Fibroblast of skin of back (primary cell): ENCODE results near the gene OCA2. TPM values are rescaled to one million over a fixed set of nuclear protein-coding genes. Genes with fewer than 3 reads are reported as not detected.
"Not testable (repeated sequence)": the region's sequence is repeated elsewhere in the genome, so short reads cannot be mapped to it uniquely, and the experiment has no call there.

Experiments
- DNase-seq: peaks from one replicate; pipeline ENCODE4 v3.0.0-alpha.2; 2013
- polyA plus RNA-seq, 2 experiments: library from polyadenylated mRNA; unstranded; fragments of 120-200 nt; gene quantifications; one replicate each; pipeline ENCODE4 v1.2.1, GENCODE V29; 2013; ENCODE audit not compliant: insufficient read length in 2 of 2

The OCA2 gene
- polyA plus RNA-seq (2013, experiment 1 of 2; ENCODE audit: insufficient read length): 0.10 TPM
- 0.11 TPM for polyA plus RNA-seq (2013, experiment 2 of 2; ENCODE audit: insufficient read length)

DNA sequence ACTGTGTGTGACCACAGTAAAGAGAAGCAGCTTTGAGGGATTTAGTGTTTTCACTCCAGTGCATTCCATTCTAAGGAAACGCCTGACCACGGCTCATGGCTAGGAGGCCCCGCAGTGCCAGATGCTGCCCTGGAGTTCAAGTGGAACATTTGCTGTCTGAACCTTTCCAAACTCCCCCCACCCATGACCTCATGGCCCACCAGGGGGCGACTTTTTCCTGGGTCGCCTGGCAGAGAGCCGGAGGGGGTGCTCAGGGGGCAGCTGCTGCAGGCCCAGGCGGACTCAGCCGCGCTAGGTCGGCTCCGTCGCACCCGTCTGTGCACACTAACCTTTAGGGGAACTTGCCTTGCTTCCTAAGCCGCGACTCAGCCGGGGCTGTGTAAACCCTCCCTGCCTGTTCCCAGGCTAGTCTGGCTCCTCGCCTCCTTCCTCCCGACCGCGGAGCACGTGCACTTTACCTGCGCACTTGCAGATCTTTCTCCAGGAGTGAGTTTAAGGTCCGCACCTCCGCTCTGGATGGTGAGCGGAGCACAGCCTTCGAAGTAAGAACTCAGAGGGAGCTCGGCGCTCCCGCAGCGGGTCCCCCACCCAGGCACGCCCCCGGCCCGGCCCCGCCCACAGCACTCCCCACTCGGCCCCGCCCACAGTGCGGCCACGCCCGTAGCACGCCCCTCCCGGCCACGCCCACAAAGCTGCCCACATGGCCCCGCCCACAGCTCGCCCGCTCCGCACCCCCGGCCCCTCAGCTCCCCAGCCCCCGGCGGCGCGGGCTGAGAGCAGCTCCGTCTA lies at the start of gene OCA2:
TSS of gene OCA2 (minus strand) at position 550 of the 789 bp plus-strand sequence. CDS start 17,441 bp downstream, outside the sequence.
- peak; percentile 54 for DNase-seq

- no peak for DNase-seq
Observed at GRCh38 chr15:28147801-28148200, 48.7 kb upstream of the OCA2 start.

DNA sequence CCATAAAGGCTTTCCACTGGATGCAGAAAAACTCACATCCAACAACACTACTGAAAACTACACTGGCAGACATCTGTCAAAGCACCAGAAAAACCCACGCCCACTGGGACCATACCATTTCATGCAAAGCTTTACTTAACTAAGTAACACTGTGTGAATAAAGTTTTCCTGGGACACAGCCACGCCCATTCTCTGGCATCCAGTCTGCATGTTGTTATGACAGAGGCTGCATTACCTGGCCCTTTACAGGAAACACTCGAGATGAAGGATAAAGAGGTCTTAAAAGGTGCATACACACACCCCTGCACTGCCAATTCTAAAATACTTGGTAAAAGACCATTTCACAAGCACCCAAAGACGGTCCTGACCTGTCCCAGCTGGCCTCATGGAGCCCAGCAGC lies 46.3 kb upstream of the OCA2 start:
- not testable (repeated sequence) for DNase-seq

DNA sequence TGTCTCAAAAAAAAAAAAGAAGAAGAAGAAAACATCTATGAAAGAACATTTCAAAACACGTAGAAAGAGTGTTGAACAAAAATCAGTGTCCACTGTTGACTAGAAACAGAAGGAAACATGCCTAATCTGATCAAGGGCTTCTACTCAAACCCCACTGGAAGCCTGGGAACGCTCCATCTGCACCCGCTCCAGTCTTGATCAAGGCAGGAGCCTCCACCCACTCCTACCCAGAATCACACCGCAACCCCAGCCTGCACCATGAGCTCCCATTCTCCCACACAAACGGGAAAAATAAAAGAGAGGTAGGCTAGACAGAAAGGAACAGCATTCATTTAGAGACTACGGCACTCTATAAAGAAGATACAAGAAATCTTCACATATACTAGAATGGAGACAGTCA lies 40.9 kb upstream of the OCA2 start:
- DNase-seq: no peak

GRCh38 chr15:28137408-28138039 lies 38.4 kb upstream of the OCA2 start:
- not testable (repeated sequence) for DNase-seq

DNA sequence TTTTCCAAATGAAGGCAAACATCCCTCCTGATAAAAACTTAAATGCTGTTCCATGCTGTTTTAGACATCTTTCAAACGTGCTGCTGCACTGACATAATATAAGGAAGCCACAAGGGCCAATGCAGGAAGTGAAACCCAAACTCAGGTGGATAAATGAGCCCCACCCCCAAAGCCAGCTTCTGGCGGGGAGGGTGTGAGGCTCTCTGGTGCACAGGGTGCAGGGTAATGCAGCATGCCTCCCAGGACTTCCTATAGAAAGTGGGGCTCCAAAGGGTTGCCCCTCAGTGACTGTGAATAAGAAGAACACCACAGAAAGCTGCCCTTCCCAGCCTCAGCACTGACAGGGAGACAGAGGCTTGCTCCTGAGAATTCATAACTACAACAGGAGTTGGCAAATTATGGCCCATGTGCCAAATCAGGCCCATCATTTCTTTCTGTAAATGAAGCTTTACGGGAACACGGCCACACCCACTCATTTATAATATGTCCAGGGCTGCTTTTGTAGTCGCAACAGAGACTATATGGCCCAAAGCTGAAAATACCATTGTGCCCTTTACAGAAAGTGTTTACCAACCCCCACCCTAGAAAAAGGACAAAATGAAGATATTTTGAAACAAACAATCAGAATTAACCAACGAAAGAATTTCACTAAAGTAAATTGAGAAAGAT lies 37.3 kb upstream of the OCA2 start:
- not testable (repeated sequence) for DNase-seq

DNA sequence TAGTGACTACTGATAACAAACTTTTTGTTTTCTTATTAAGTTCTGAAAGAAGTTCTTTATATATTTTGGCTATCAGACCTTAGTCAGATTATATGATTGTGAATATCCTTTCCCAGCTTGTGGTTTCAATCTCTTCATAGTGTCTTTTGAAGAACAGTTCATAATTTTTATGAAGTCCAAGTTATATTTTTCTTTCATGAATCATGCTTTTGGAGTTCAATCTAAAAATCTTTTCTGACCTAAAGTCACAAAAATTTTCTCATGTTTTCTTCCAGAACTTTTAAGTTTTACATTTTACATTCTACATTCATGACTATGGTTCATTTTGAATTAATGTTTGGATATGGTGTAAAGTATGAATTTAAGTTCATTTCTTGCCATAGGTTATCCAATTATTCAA lies 34.2 kb upstream of the OCA2 start:
- DNase-seq: peak; percentile 74

GRCh38 chr15:28132524-28133275 lies 33.6 kb upstream of the OCA2 start:
- DNase-seq: peak; percentile 62

DNA sequence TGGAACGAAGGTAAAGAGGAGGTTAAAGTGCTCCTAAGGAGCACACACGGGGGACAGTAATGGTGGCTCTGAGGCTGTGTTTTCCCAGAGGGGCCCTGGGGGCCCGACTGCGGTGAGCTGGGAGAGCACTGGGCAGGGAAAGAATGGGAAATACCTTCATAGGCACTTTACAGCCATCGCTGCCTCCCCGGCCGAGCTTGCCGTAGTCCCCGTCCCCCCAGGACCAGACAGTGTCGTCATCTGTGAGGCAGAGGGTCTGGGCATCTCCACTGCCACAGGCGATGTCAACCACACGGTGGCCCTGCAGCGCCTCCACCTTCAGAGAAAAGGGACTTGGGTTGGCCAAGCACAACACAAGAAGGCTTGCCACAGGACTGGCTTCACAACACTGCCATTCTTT lies 32.8 kb upstream of the OCA2 start:
- no peak for DNase-seq

GRCh38 chr15:28131400-28131799 lies 32.3 kb upstream of the OCA2 start:
- no peak for DNase-seq

DNA sequence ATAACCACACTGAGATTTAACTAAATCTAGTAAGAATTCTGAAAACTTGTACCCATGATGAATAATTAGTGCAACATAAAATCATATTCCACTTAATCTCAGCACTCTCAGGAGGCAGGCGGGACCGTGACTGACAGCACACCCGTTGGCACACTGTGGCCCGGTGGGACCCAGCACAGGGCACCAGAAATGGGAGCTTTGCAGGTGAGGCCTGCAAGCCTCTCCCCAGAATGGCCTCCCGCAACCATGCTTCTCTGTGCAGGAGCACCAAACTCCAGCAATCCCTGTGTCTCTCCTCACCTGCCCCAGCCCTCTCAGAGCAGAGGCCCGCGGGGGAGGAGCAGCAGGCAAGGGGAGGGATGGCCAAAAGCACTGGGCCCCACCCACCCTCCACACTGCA lies 31.5 kb upstream of the OCA2 start:
- DNase-seq: no peak

- DNase-seq: no peak
Observed at GRCh38 chr15:28129231-28129848, 30.2 kb upstream of the OCA2 start.

DNA sequence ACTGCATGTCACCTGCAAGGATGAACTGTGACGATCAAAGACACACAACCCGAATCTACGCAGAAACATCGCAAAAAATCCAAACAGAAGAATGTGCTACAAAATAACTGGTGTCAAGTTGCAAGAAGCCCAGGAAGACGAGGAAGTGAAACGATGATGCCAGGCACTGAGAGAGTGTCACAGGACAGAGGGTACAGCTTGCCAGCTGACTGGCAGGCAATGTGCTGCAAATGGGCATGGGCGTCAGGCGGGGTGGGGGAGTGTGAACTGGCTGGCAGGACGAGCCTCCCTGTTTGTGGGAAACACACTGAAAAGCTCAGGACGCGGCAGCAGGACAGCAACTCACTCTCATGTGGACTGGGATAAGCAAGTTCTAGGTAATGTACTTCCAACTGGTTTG lies 28.9 kb upstream of the OCA2 start:
- no peak for DNase-seq

- DNase-seq: no peak
Observed at GRCh38 chr15:28127036-28127435, 27.9 kb upstream of the OCA2 start.

- DNase-seq: peak; percentile 58
Observed at GRCh38 chr15:28125673-28126651, 26.8 kb upstream of the OCA2 start.

- no peak for DNase-seq
Observed at GRCh38 chr15:28124841-28125240, 25.7 kb upstream of the OCA2 start.

- peak; percentile 72 for DNase-seq
Observed at GRCh38 chr15:28123408-28124023, 24.4 kb upstream of the OCA2 start.

GRCh38 chr15:28122038-28122949 lies 23.2 kb upstream of the OCA2 start:
- DNase-seq: no peak

DNA sequence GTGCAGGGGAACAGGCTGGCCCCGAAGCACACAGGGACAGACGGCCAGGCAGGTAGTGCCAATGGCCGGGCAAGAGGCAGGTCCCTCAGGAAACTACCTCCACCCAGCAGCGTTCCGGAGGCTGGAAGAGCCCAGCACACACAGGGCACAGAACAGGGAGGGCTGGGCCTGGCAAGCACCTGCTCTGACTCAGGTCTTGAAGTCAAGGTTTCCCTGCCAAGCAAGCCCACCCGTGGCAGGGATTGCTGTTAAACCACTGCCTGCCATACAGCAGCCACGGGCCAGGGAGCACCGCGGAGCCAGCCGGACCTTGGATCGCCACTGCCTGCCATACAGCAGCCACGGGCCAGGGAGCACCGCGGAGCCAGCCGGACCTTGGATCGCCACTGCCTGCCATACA lies 22.5 kb upstream of the OCA2 start:
- not testable (repeated sequence) for DNase-seq

GRCh38 chr15:28120359-28120640 lies 21.2 kb upstream of the OCA2 start:
- no peak for DNase-seq
